Fibroblast of the aortic adventitia (primary cell): ENCODE measurements around the gene NRIP3. TPM values are rescaled to one million over a fixed set of nuclear protein-coding genes. Genes with fewer than 3 reads are reported as not detected.
A peak's percentile ranks its signal among the peaks of the same experiment; 100 is the strongest.

Experiments
- DNase-seq: peaks from one replicate; pipeline ENCODE4 v3.0.0-alpha.2; 2010; ENCODE audit warnings: low read depth
- H3K4me3 ChIP-seq: 2 replicates; pipeline ENCODE4 v1.5.1; 2011; ENCODE audit warnings: low read depth, mild to moderate bottlenecking, control low read depth, low read length, moderate library complexity
- CTCF ChIP-seq: IDR thresholded peaks from 2 replicates; pipeline ENCODE4 v1.5.1; 2011; ENCODE audit warnings: mild to moderate bottlenecking, low read length, control low read depth, inconsistent platforms; ENCODE audit not compliant: insufficient read depth
- total RNA-seq: library from RNA; depleted of rRNA; stranded (reverse); fragments of >200 nt; gene quantifications from 2 replicates; pipeline ENCODE4 v1.2.3, GENCODE V29; 2012; ENCODE audit warnings: low replicate concordance

NRIP3 gene
- total RNA-seq, 1 donor: 21.3 TPM

GRCh38 chr11:8964324-8965320 is 39.2 kb downstream of the NRIP3 start, which contains the start of gene TMEM9B:
Gene TMEM9B (minus strand): TSS chr11:8964442. CDS start chr11:8964313, 129 bp downstream.
- TF ChIP-seq CTCF: no peak
- peak within 1 kb of the TSS; percentile 91 for H3K4me3 ChIP-seq
- peak; percentile 76 for DNase-seq

GRCh38 chr11:8963569-8964323 is 40.1 kb downstream of the NRIP3 start:
- peak overlapping the region; percentile 91 for H3K4me3 ChIP-seq
- DNase-seq: peak; percentile 56
- no peak for TF ChIP-seq CTCF

GRCh38 chr11:8962841-8963240 is 41.0 kb downstream of the NRIP3 start:
- no peak for DNase-seq
- peak overlapping the region; percentile 91 for H3K4me3 ChIP-seq
- TF ChIP-seq CTCF: no peak

- DNase-seq: no peak
- TF ChIP-seq CTCF: no peak
- no peak overlapping the region for H3K4me3 ChIP-seq
Measured at GRCh38 chr11:8961401-8961800, 42.4 kb downstream of the NRIP3 start.

GRCh38 chr11:8959546-8960166 is 44.1 kb downstream of the NRIP3 start:
- H3K4me3 ChIP-seq: no peak overlapping the region
- TF ChIP-seq CTCF: peak; percentile 61
- peak; percentile 94 for DNase-seq

- TF ChIP-seq CTCF: no peak
- no peak for DNase-seq
- H3K4me3 ChIP-seq: no peak overlapping the region
Measured at GRCh38 chr11:8956860-8957259, 46.9 kb downstream of the NRIP3 start.
